HepG2 (cell line): Measurements from ENCODE around the gene MLLT10. TPM values are rescaled to one million over a fixed set of nuclear protein-coding genes. Genes with fewer than 3 reads are reported as not detected.

ENCODE experiments used
- ATRX ChIP-seq: sonication (generic); formaldehyde crosslinking; IDR thresholded peaks from 2 replicates; pipeline ENCODE4 v1.4.0; 2020; ENCODE audit warnings: missing genetic modification reagents, borderline replicate concordance
- BHLHE40 ChIP-seq: IDR thresholded peaks from 2 replicates; pipeline ENCODE4 v1.6.1; 2011; ENCODE audit warnings: low read length, improper control_type of control experiment
- CCDC6 ChIP-seq: sonication (generic); formaldehyde crosslinking; IDR thresholded peaks from 2 replicates; pipeline ENCODE4 v1.8.1; 2022; ENCODE audit warnings: mild to moderate bottlenecking, missing genetic modification reagents, moderate library complexity
- CHD4 ChIP-seq: fragments of 200-600 bp; sonication (generic); IDR thresholded peaks from 2 replicates; pipeline ENCODE4 v1.7.0; 2017; ENCODE audit warnings: mild to moderate bottlenecking, low read length, borderline replicate concordance
- EEA1 ChIP-seq: sonication (generic); formaldehyde crosslinking; IDR thresholded peaks from 2 replicates; pipeline ENCODE4 v1.5.1; 2020; ENCODE audit warnings: mild to moderate bottlenecking, missing genetic modification reagents, borderline replicate concordance
- HOXA5 ChIP-seq: sonication (generic); formaldehyde crosslinking; IDR thresholded peaks from 2 replicates; pipeline ENCODE4 v1.4.0; 2020; ENCODE audit warnings: missing genetic modification reagents
- KDM2A ChIP-seq: sonication (generic); formaldehyde crosslinking; IDR thresholded peaks from 2 replicates; pipeline ENCODE4 v1.4.0; 2020; ENCODE audit warnings: low read depth, missing genetic modification reagents, borderline replicate concordance
- KLF11 ChIP-seq: IDR thresholded peaks from 2 replicates; pipeline ENCODE4 v1.6.1; 2016; ENCODE audit warnings: missing compliant biosample characterization
- MXD3 ChIP-seq: IDR thresholded peaks from 2 replicates; pipeline ENCODE4 v1.6.1; 2016; ENCODE audit warnings: mild to moderate bottlenecking, missing biosample characterization, missing genetic modification reagents
- MZF1 ChIP-seq: sonication (generic); formaldehyde crosslinking; IDR thresholded peaks from 2 replicates; pipeline ENCODE4 v1.8.1; 2023; ENCODE audit warnings: mild to moderate bottlenecking, missing genetic modification reagents, borderline replicate concordance
- POGK ChIP-seq: sonication (generic); formaldehyde crosslinking; conservative IDR thresholded peaks from 2 replicates; pipeline ENCODE4 v1.8.0; 2022; ENCODE audit warnings: mild to moderate bottlenecking, moderate library complexity, missing genetic modification reagents
- SMAD9 ChIP-seq: sonication (generic); formaldehyde crosslinking; IDR thresholded peaks from 2 replicates; pipeline ENCODE4 v1.5.1; 2020; ENCODE audit warnings: mild to moderate bottlenecking, missing genetic modification reagents
- SP4 ChIP-seq: sonication (generic); formaldehyde crosslinking; IDR thresholded peaks from 2 replicates; pipeline ENCODE4 v1.8.1; 2023; ENCODE audit warnings: mild to moderate bottlenecking, missing genetic modification reagents
- TARDBP ChIP-seq: sonication (generic); formaldehyde crosslinking; IDR thresholded peaks from 2 replicates; pipeline ENCODE4 v1.8.0; 2022; ENCODE audit warnings: mild to moderate bottlenecking, missing genetic modification reagents
- WIZ ChIP-seq: sonication (generic); formaldehyde crosslinking; IDR thresholded peaks from 2 replicates; pipeline ENCODE4 v1.5.1; 2020; ENCODE audit warnings: mild to moderate bottlenecking, missing genetic modification reagents
- XRCC5 ChIP-seq: fragments of 200-400 bp; formaldehyde crosslinking; optimal IDR thresholded peaks from 2 replicates; pipeline ENCODE3; 2017; ENCODE audit warnings: mild to moderate bottlenecking, low read length
- ZNF207 ChIP-seq: fragments of 450-650 bp; IDR thresholded peaks from 2 replicates; pipeline ENCODE4 v1.6.1; 2016; ENCODE audit warnings: antibody characterized with exemption, borderline replicate concordance
- ZNF260 ChIP-seq: sonication (generic); formaldehyde crosslinking; IDR thresholded peaks from 2 replicates; pipeline ENCODE4 v1.4.0; 2020; ENCODE audit warnings: missing genetic modification reagents, low read depth, mild to moderate bottlenecking, borderline replicate concordance
- ZNF292 ChIP-seq: sonication (generic); formaldehyde crosslinking; IDR thresholded peaks from 2 replicates; pipeline ENCODE4 v1.8.1; 2022; ENCODE audit warnings: mild to moderate bottlenecking, low read depth, missing genetic modification reagents, borderline replicate concordance
- ZNF746 ChIP-seq: sonication (generic); formaldehyde crosslinking; IDR thresholded peaks from 2 replicates; pipeline ENCODE4 v1.8.0; 2022; ENCODE audit warnings: mild to moderate bottlenecking, missing genetic modification reagents
- ZNF75D ChIP-seq: sonication (generic); formaldehyde crosslinking; IDR thresholded peaks from 2 replicates; pipeline ENCODE4 v1.8.1; 2023; ENCODE audit warnings: missing genetic modification reagents, mild to moderate bottlenecking, borderline replicate concordance
- ZNF766 ChIP-seq: sonication (generic); formaldehyde crosslinking; IDR thresholded peaks from 2 replicates; pipeline ENCODE4 v1.5.0; 2020; ENCODE audit warnings: missing genetic modification reagents, borderline replicate concordance
- ZSCAN12 ChIP-seq: sonication (generic); formaldehyde crosslinking; IDR thresholded peaks from 2 replicates; pipeline ENCODE4 v1.9.0; 2021; ENCODE audit warnings: mild to moderate bottlenecking, missing genetic modification reagents
- ZSCAN29 ChIP-seq: sonication (generic); formaldehyde crosslinking; conservative IDR thresholded peaks from 2 replicates; pipeline ENCODE4 v1.4.0; 2020; ENCODE audit warnings: mild to moderate bottlenecking, missing genetic modification reagents
- polyA plus RNA-seq, 8 experiments: library from polyadenylated mRNA; depleted of rRNA in 3 of 8; stranded (reverse) in 7 of 8; unstranded in 1 of 8; fragments of >200 nt; fragmentation: Illumina TruSeq in 4 of 8; extraction: Trizol in 4 of 8; gene quantifications; 2 replicates each; pipeline versions ENCODE4 v1.2.1 to v1.2.3, GENCODE V29; 2011 to 2016; ENCODE audit warnings: low read depth in 4 of 8, missing spikeins in 1 of 8, mixed read lengths in 1 of 8; ENCODE audit not compliant: insufficient read depth in 1 of 8
- total RNA-seq, 5 experiments: library from RNA; depleted of rRNA; stranded (reverse); fragments of >200 nt; fragmentation: Illumina TruSeq; extraction: Trizol; gene quantifications; 2 replicates each; pipeline ENCODE4 v1.2.3, GENCODE V29; 2016; ENCODE audit warnings: low read depth in 1 of 5
- TF ChIP-seq, protein P1 (sequence below): sonication (generic); formaldehyde crosslinking; IDR thresholded peaks from 2 replicates; pipeline ENCODE4 v1.4.0; 2020; ENCODE audit warnings: missing genetic modification reagents
- TF ChIP-seq, protein P2 (sequence below): sonication (generic); formaldehyde crosslinking; IDR thresholded peaks from 2 replicates; pipeline ENCODE4 v1.4.0; 2020; ENCODE audit warnings: missing genetic modification reagents

The MLLT10 gene
- total and polyA plus RNA-seq, 2 of the 13 experiments (the other 11 are each of a cell fraction or from before 2014, with no cell fraction given): 51.3 to 84.1 TPM

DNA sequence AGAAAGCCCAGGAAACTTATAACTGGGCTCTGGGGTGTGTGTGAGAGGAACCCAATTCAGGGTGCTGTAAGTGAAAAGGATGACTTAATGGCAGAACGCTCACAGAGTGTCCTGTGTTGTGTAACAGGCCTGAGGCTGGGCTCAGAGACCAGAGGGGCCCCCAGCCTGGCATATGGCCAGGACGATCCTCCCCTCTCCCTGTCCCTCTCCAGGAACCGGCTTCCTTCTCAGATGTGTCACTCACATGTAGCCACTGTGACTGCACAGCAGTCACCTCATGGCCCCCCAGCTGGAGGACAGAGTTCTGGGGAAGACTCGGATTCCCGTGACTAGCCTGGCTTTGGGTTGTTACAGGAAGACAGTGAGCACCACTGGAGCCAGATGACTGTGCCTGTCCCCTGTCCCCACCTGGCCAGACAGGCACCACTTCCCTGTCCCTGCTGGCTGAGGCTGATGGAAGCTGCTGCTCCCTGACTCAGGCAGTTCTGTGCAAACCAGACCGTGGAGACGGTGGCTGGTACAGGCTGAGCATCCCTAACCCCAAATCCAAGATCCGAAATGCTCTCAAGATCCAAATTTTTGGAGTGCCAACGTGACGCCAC is 220.5 kb downstream of the MLLT10 start (continued):
- no peak for TF ChIP-seq POGK
- TF ChIP-seq, protein P1, sequence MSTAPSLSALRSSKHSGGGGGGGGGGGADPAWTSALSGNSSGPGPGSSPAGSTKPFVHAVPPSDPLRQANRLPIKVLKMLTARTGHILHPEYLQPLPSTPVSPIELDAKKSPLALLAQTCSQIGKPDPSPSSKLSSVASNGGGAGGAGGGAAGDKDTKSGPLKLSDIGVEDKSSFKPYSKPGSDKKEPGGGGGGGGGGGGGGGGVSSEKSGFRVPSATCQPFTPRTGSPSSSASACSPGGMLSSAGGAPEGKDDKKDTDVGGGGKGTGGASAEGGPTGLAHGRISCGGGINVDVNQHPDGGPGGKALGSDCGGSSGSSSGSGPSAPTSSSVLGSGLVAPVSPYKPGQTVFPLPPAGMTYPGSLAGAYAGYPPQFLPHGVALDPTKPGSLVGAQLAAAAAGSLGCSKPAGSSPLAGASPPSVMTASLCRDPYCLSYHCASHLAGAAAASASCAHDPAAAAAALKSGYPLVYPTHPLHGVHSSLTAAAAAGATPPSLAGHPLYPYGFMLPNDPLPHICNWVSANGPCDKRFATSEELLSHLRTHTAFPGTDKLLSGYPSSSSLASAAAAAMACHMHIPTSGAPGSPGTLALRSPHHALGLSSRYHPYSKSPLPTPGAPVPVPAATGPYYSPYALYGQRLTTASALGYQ: no peak
- no peak for TF ChIP-seq ZNF260 (CRISPR knock-in tag)
- TF ChIP-seq SP4 (CRISPR knock-in tag): no peak
- TF ChIP-seq CCDC6 (CRISPR knock-in tag): no peak
- TF ChIP-seq SMAD9: no peak
- TF ChIP-seq BHLHE40: no peak
- TF ChIP-seq ATRX (CRISPR knock-in tag): no peak
- TF ChIP-seq ZSCAN12 (CRISPR knock-in tag): no peak
- no peak for TF ChIP-seq EEA1 (CRISPR knock-in tag)
- no peak for TF ChIP-seq MXD3
- no peak for TF ChIP-seq MZF1
- peak; percentile 65; the same call in 1 of the 2 replicates for TF ChIP-seq ZSCAN29
- TF ChIP-seq KDM2A: peak; percentile 38; the same call in 1 of the 2 replicates
- TF ChIP-seq KLF11 (CRISPR knock-in tag): no peak
- no peak for TF ChIP-seq ZNF207
- no peak for TF ChIP-seq CHD4
- TF ChIP-seq ZNF746 (CRISPR knock-in tag): peak; percentile 95
- TF ChIP-seq, protein P2, sequence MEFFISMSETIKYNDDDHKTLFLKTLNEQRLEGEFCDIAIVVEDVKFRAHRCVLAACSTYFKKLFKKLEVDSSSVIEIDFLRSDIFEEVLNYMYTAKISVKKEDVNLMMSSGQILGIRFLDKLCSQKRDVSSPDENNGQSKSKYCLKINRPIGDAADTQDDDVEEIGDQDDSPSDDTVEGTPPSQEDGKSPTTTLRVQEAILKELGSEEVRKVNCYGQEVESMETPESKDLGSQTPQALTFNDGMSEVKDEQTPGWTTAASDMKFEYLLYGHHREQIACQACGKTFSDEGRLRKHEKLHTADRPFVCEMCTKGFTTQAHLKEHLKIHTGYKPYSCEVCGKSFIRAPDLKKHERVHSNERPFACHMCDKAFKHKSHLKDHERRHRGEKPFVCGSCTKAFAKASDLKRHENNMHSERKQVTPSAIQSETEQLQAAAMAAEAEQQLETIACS (CRISPR knock-in tag): no peak
- no peak for TF ChIP-seq XRCC5
- TF ChIP-seq ZNF75D (CRISPR knock-in tag): no peak
- TF ChIP-seq TARDBP (CRISPR knock-in tag): peak; percentile 44; the same call in 1 of the 2 replicates
- peak; percentile 75; the same call in 1 of the 2 replicates for TF ChIP-seq ZNF292
- TF ChIP-seq HOXA5 (CRISPR knock-in tag): no peak
- TF ChIP-seq WIZ (CRISPR knock-in tag): no peak
- no peak for TF ChIP-seq ZNF766 (CRISPR knock-in tag)
